SK-N-SH (cell line): ENCODE measurements around the gene NCBP3.

ENCODE experiments used
- MXI1 ChIP-seq: IDR thresholded peaks from 2 replicates; pipeline ENCODE4 v1.6.1; 2012; ENCODE audit warnings: mild to moderate bottlenecking, low read depth, low read length, improper control_type of control experiment
- NRF1 ChIP-seq: IDR thresholded peaks from 2 replicates; pipeline ENCODE4 v1.6.1; 2012; ENCODE audit warnings: low read depth, mild to moderate bottlenecking, low read length
- SIN3A ChIP-seq: IDR thresholded peaks from 2 replicates; pipeline ENCODE4 v1.6.1; 2012; ENCODE audit warnings: low read depth, mild to moderate bottlenecking, low read length, moderate library complexity, borderline replicate concordance
- SMC3 ChIP-seq: IDR thresholded peaks from 2 replicates; pipeline ENCODE4 v1.6.1; 2012; ENCODE audit warnings: low read depth, low read length, improper control_type of control experiment
- TEAD4 ChIP-seq: IDR thresholded peaks from 2 replicates; pipeline ENCODE4 v1.4.0; 2012; ENCODE audit warnings: mild to moderate bottlenecking, borderline replicate concordance; ENCODE audit not compliant: insufficient read depth
- YY1 ChIP-seq: IDR thresholded peaks from 2 replicates; pipeline ENCODE4 v1.4.0; 2012; ENCODE audit warnings: low read depth, mild to moderate bottlenecking
- TF ChIP-seq, protein P1 (sequence below): fragments of 200-600 bp; sonication (generic); IDR thresholded peaks from 2 replicates; pipeline ENCODE4 v1.6.1; 2017; ENCODE audit warnings: antibody characterized with exemption, mild to moderate bottlenecking, moderate library complexity
- TF ChIP-seq, protein P2 (sequence below): IDR thresholded peaks from 2 replicates; pipeline ENCODE4 v1.6.1; 2012; ENCODE audit warnings: mild to moderate bottlenecking, low read depth, low read length, moderate library complexity

DNA sequence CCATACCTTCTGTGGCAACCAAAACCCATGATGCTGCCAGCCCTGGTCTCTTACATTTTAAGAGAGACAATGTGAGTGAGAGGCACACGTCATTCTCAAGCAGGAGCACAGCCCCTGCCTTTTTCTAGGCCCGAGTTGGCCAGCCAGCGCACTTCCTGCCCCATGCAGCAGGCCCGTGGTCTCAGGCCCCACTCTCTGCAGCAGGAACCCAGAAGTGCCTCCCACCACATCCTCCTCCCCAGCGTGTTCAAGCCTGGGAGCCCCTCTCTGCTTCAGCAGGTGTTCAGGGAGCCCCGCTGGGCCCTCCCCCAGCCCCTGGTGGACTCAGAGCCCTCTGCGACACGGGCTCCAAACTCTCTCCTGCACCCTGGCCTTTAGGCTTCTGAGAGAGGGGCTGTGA, 75.6 kb downstream of the NCBP3 start:
- no peak for TF ChIP-seq TEAD4
- no peak for TF ChIP-seq MXI1
- TF ChIP-seq, protein P1, sequence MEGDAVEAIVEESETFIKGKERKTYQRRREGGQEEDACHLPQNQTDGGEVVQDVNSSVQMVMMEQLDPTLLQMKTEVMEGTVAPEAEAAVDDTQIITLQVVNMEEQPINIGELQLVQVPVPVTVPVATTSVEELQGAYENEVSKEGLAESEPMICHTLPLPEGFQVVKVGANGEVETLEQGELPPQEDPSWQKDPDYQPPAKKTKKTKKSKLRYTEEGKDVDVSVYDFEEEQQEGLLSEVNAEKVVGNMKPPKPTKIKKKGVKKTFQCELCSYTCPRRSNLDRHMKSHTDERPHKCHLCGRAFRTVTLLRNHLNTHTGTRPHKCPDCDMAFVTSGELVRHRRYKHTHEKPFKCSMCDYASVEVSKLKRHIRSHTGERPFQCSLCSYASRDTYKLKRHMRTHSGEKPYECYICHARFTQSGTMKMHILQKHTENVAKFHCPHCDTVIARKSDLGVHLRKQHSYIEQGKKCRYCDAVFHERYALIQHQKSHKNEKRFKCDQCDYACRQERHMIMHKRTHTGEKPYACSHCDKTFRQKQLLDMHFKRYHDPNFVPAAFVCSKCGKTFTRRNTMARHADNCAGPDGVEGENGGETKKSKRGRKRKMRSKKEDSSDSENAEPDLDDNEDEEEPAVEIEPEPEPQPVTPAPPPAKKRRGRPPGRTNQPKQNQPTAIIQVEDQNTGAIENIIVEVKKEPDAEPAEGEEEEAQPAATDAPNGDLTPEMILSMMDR: no peak
- no peak for TF ChIP-seq NRF1
- no peak for TF ChIP-seq SMC3
- TF ChIP-seq SIN3A: no peak
- TF ChIP-seq, protein P2, sequence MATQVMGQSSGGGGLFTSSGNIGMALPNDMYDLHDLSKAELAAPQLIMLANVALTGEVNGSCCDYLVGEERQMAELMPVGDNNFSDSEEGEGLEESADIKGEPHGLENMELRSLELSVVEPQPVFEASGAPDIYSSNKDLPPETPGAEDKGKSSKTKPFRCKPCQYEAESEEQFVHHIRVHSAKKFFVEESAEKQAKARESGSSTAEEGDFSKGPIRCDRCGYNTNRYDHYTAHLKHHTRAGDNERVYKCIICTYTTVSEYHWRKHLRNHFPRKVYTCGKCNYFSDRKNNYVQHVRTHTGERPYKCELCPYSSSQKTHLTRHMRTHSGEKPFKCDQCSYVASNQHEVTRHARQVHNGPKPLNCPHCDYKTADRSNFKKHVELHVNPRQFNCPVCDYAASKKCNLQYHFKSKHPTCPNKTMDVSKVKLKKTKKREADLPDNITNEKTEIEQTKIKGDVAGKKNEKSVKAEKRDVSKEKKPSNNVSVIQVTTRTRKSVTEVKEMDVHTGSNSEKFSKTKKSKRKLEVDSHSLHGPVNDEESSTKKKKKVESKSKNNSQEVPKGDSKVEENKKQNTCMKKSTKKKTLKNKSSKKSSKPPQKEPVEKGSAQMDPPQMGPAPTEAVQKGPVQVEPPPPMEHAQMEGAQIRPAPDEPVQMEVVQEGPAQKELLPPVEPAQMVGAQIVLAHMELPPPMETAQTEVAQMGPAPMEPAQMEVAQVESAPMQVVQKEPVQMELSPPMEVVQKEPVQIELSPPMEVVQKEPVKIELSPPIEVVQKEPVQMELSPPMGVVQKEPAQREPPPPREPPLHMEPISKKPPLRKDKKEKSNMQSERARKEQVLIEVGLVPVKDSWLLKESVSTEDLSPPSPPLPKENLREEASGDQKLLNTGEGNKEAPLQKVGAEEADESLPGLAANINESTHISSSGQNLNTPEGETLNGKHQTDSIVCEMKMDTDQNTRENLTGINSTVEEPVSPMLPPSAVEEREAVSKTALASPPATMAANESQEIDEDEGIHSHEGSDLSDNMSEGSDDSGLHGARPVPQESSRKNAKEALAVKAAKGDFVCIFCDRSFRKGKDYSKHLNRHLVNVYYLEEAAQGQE: no peak
- TF ChIP-seq YY1: no peak
